ENCODE results near the gene DENND1C.

DENND1C gene

DNA sequence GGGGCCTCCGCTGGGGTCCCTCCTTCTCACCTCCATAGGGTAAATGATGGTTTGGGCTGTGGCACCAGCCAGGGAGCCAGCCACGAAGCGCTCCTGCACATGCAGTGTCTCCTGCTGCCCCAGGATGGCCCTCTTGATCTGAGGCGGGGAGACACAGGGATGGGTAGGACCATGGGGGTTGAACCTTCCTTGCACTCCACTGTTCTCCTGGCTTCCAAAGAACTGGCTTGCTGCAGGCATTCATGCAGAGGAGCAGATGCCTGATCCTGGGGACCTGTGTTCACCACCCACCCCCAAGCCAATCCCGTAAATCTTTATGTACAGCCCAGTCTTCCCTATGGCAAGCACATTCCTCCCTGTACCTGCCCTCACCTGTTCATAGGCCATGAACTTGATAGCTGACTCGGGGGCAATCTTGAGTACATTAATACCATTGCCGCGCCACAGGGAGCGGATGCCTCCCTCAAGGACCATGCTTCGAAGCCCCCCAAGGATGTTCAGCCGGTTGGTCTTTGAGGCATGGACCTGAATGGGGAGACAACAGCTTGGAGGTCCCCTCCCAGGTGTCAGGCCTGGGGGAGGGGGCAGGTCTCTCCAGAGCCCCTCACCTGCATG is 27.5 kb downstream of the DENND1C start:
- no peak for TF ChIP-seq FOXP2 (optimal IDR thresholded peaks at IDR 0.05; ENCODE audit: borderline replicate concordance, extremely low read depth, extremely low read length, insufficient read depth)
- TF ChIP-seq SIN3A (IDR thresholded peaks at IDR 0.05; ENCODE audit: borderline replicate concordance, insufficient read depth, low read length), result no peak
- TF ChIP-seq, protein P1, sequence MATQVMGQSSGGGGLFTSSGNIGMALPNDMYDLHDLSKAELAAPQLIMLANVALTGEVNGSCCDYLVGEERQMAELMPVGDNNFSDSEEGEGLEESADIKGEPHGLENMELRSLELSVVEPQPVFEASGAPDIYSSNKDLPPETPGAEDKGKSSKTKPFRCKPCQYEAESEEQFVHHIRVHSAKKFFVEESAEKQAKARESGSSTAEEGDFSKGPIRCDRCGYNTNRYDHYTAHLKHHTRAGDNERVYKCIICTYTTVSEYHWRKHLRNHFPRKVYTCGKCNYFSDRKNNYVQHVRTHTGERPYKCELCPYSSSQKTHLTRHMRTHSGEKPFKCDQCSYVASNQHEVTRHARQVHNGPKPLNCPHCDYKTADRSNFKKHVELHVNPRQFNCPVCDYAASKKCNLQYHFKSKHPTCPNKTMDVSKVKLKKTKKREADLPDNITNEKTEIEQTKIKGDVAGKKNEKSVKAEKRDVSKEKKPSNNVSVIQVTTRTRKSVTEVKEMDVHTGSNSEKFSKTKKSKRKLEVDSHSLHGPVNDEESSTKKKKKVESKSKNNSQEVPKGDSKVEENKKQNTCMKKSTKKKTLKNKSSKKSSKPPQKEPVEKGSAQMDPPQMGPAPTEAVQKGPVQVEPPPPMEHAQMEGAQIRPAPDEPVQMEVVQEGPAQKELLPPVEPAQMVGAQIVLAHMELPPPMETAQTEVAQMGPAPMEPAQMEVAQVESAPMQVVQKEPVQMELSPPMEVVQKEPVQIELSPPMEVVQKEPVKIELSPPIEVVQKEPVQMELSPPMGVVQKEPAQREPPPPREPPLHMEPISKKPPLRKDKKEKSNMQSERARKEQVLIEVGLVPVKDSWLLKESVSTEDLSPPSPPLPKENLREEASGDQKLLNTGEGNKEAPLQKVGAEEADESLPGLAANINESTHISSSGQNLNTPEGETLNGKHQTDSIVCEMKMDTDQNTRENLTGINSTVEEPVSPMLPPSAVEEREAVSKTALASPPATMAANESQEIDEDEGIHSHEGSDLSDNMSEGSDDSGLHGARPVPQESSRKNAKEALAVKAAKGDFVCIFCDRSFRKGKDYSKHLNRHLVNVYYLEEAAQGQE (IDR thresholded peaks at IDR 0.05; ENCODE audit: insufficient read depth in 1 of 2, low read depth in 2 of 2, low read length in 2 of 2), result no peak

DNA sequence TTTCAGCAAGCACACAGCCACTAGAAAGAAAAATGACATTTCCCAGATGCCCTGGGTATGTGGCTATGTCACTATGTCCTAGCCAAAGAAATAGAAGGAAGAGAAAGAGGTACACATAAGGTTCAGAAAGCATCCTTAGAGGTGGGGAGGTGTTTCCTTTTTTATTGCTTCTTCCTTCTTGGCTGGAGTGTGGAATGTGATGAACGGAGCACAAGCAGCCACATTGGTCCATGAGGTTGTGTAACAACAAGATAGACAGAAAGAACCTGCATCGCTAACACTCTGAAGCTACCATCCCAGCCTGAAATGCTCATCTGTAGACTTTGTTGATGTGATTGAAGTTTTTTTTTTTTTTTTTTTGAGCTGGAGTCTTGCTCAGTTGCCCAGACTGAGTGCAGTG is 28.7 kb downstream of the DENND1C start:
- TF ChIP-seq TAF1 (IDR thresholded peaks at IDR 0.05; ENCODE audit: borderline replicate concordance, insufficient read depth, low read length) (no peak), POLR2AphosphoS5 (IDR thresholded peaks at IDR 0.05; ENCODE audit: low read depth, low read length) (no peak), FOXP2 (optimal IDR thresholded peaks at IDR 0.05; ENCODE audit: borderline replicate concordance, extremely low read depth, extremely low read length, insufficient read depth) (no peak), SIN3A (IDR thresholded peaks at IDR 0.05; ENCODE audit: borderline replicate concordance, insufficient read depth, low read length) (no peak)
- TF ChIP-seq, protein P1 (IDR thresholded peaks at IDR 0.05; ENCODE audit: insufficient read depth in 1 of 2, low read depth in 2 of 2, low read length in 2 of 2), result no peak

DNA sequence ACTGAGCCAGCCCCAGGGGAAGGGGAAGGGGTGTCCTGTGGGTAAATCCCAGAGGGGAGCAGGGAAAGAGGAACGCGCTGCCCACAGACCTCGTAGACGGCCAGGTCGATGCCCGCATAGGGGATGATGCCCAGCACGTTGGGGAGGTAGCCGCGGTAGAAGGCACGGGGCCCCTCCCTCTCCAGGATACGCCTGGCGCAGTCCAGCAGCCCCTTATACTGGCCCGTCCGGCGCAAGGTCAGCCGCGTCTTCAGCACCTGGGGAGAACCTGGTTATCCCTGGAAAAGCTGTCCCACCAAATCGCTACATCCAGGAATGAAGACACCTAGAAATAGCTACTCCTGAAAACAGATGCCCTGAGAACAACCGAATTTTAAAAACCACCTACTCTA is 29.4 kb downstream of the DENND1C start:
- no peak for TF ChIP-seq POLR2AphosphoS5 (IDR thresholded peaks at IDR 0.05; ENCODE audit: low read depth, low read length)
- TF ChIP-seq, protein P1 (IDR thresholded peaks at IDR 0.05; ENCODE audit: insufficient read depth in 1 of 2, low read depth in 2 of 2, low read length in 2 of 2), result no peak
- TF ChIP-seq SIN3A (IDR thresholded peaks at IDR 0.05; ENCODE audit: borderline replicate concordance, insufficient read depth, low read length), result no peak
- TF ChIP-seq TAF1 (IDR thresholded peaks at IDR 0.05; ENCODE audit: borderline replicate concordance, insufficient read depth, low read length), result no peak
- TF ChIP-seq FOXP2 (optimal IDR thresholded peaks at IDR 0.05; ENCODE audit: borderline replicate concordance, extremely low read depth, extremely low read length, insufficient read depth), result no peak

DNA sequence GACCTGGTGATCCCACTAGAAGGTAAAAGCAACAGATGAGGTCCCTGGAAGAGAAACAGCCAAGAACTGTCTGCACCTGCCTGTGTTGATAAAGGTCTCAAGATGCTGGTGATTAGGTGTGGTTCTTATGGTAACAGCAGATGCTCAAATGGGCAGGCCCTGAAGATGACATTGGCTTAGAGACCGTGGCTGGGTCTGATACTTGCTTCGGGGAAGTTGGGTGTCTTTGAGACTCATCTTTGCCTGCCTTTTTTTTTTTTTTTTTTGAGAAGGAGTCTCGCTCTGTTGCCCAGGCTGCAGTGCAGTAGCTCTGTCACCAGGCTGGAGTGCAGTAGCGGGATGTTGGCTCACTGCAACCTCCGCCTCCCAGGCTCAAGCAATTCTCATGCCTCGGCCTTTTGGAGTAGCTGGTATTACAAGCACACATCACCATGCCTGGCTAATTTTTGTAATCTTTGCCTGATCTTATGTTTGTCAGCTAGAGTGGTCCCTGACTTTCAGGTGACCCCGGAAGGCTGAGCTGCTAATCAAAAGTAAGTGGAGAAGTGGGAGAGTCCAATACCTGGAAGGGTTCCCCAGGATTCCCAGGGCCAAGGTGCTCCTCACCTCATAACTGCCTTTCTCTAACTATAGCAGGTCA is 29.9 kb downstream of the DENND1C start:
- no peak for TF ChIP-seq FOXP2 (optimal IDR thresholded peaks at IDR 0.05; ENCODE audit: borderline replicate concordance, extremely low read depth, extremely low read length, insufficient read depth)

DNA sequence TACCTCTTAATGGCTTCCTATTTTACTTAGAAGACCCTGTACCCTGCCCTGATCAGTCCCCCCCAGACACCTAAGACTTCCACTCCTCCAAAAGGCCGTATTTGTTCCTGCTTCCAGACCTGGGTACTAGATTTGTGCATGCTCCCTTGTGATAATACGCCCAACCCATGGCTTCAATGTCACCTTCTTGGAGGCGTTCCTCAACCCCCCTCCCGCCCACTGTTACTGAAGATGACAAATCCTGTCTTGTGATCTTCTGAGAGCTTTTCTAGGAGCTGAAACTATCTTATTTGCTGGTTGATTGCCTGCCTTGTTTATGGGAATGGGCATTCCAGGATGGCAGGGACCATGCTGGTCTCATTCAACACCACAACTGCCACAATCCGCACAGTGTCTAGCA is 31.4 kb downstream of the DENND1C start:
- TF ChIP-seq TAF1 (IDR thresholded peaks at IDR 0.05; ENCODE audit: borderline replicate concordance, insufficient read depth, low read length) (no peak), POLR2AphosphoS5 (IDR thresholded peaks at IDR 0.05; ENCODE audit: low read depth, low read length) (no peak), FOXP2 (optimal IDR thresholded peaks at IDR 0.05; ENCODE audit: borderline replicate concordance, extremely low read depth, extremely low read length, insufficient read depth) (no peak), SIN3A (IDR thresholded peaks at IDR 0.05; ENCODE audit: borderline replicate concordance, insufficient read depth, low read length) (no peak)
- TF ChIP-seq, protein P1 (IDR thresholded peaks at IDR 0.05; ENCODE audit: insufficient read depth in 1 of 2, low read depth in 2 of 2, low read length in 2 of 2), result no peak
